Right atrium auricular region (tissue), 2 donors: ENCODE measurements around the gene RMND5A. TPM values are rescaled to one million over a fixed set of nuclear protein-coding genes. Genes with fewer than 3 reads are reported as not detected.
A peak's percentile ranks its signal among the peaks of the same experiment; 100 is the strongest.

Experiments used
- DNase-seq: peaks from one replicate; pipeline ENCODE4 v3.0.0-alpha.2; 2019; ENCODE audit warnings: low spot score
- H3K27ac ChIP-seq, 2 donors: fragments of 200-600 bp; sonication (generic); 1 replicate in 1 of 2; 2 replicates in 1 of 2; pipeline ENCODE4 v1.5.1; 2016 to 2019
- H3K27me3 ChIP-seq, 2 donors: fragments of 200-600 bp; sonication (generic); one replicate each; pipeline versions ENCODE4 v1.5.1 to v1.6.0; 2017 to 2019
- H3K36me3 ChIP-seq: fragments of 200-600 bp; sonication (generic); one replicate; pipeline ENCODE4 v1.5.1; 2016
- H3K4me1 ChIP-seq, 2 donors: fragments of 200-600 bp; sonication (generic); one replicate each; pipeline versions ENCODE4 v1.5.1 to v1.6.0; 2017 to 2019
- H3K4me3 ChIP-seq, 2 donors: fragments of 200-600 bp; sonication (generic); 1 replicate in 1 of 2; 2 replicates in 1 of 2; pipeline ENCODE4 v1.5.1; 2017 to 2019; ENCODE audit warnings: mild to moderate bottlenecking in 1 of 2, moderate library complexity in 1 of 2
- H3K9me3 ChIP-seq, 2 donors: fragments of 200-600 bp; sonication (generic); one replicate each; pipeline ENCODE4 v1.5.1; 2019
- CTCF ChIP-seq, 2 donors: fragments of 200-600 bp; sonication (generic); IDR thresholded peaks; one replicate each; pipeline ENCODE4 v1.5.1; 2019; ENCODE audit warnings: antibody characterized with exemption in 2 of 2
- total RNA-seq, 2 donors: library from RNA; depleted of rRNA; stranded (reverse); fragments of >200 nt; gene quantifications; one replicate each; pipeline ENCODE4 v1.1.0, GENCODE V29; 2016

Gene RMND5A
- total RNA-seq, 2 donors from 2014 or later = 71.0 to 76.6 TPM

GRCh38 chr2:86675104-86675503 is 45.0 kb upstream of the RMND5A start:
- Histone ChIP-seq H3K9me3 (no peaks in the 10 kb centered on the region), H3K27ac (peak overlapping the region in 1 of 2 donors; percentile 61), H3K4me3 (no peak overlapping the region), H3K36me3 (no peaks in the 10 kb centered on the region), H3K27me3 (no peaks in the 10 kb centered on the region), H3K4me1 (peaks cover 0 to 23% of the 10 kb centered on the region in 2 donors)
- no peak for TF ChIP-seq CTCF (IDR thresholded peaks at IDR 0.05)
- no peak for DNase-seq

- H3K27ac ChIP-seq = peak overlapping the region in 1 of 2 donors; percentile 61
- no peak overlapping the region for H3K4me3 ChIP-seq
- TF ChIP-seq CTCF (IDR thresholded peaks at IDR 0.05) = no peak
These were observed 44.5 kb upstream of the RMND5A start for GRCh38 chr2:86675511-86676015.

GRCh38 chr2:86677816-86678215 is 42.3 kb upstream of the RMND5A start:
- H3K27me3 ChIP-seq = no peaks in the 10 kb centered on the region
- no peak overlapping the region for H3K27ac ChIP-seq
- H3K9me3 ChIP-seq = no peaks in the 10 kb centered on the region
- H3K4me1 ChIP-seq = peaks cover 0 to 8% of the 10 kb centered on the region in 2 donors
- no peak for TF ChIP-seq CTCF (IDR thresholded peaks at IDR 0.05)
- no peak for DNase-seq
- no peak overlapping the region for H3K4me3 ChIP-seq
- no peaks in the 10 kb centered on the region for H3K36me3 ChIP-seq

More at GRCh38 chr2:86675511-86676015, 44.5 kb upstream of the RMND5A start:
- H3K4me1 ChIP-seq = peaks cover 0 to 23% of the 10 kb centered on the region in 2 donors
- no peaks in the 10 kb centered on the region for H3K36me3 ChIP-seq
- H3K9me3 ChIP-seq = no peaks in the 10 kb centered on the region
- no peak for DNase-seq
- H3K27me3 ChIP-seq = no peaks in the 10 kb centered on the region

- DNase-seq = no peak
- H3K27me3 ChIP-seq = no peaks in the 10 kb centered on the region
- no peaks in the 10 kb centered on the region for H3K9me3 ChIP-seq
- TF ChIP-seq CTCF (IDR thresholded peaks at IDR 0.05) = no peak
- H3K4me1 ChIP-seq = peaks cover 0 to 4% of the 10 kb centered on the region in 2 donors
- no peak overlapping the region for H3K4me3 ChIP-seq
- no peaks in the 10 kb centered on the region for H3K36me3 ChIP-seq
- no peak overlapping the region for H3K27ac ChIP-seq
These were observed 41.1 kb upstream of the RMND5A start for GRCh38 chr2:86679036-86679435.

GRCh38 chr2:86685351-86685750 is 34.7 kb upstream of the RMND5A start:
- TF ChIP-seq CTCF (IDR thresholded peaks at IDR 0.05) = no peak
- Histone ChIP-seq H3K4me3 (no peak overlapping the region), H3K27ac (no peak overlapping the region), H3K9me3 (no peaks in the 10 kb centered on the region), H3K36me3 (no peaks in the 10 kb centered on the region), H3K4me1 (no peaks in the 10 kb centered on the region), H3K27me3 (no peaks in the 10 kb centered on the region)
- no peak for DNase-seq

- Histone ChIP-seq H3K4me1 (no peaks in the 10 kb centered on the region), H3K27me3 (no peaks in the 10 kb centered on the region), H3K4me3 (no peak overlapping the region), H3K27ac (no peak overlapping the region), H3K36me3 (no peaks in the 10 kb centered on the region), H3K9me3 (no peaks in the 10 kb centered on the region)
- no peak for DNase-seq
- TF ChIP-seq CTCF (IDR thresholded peaks at IDR 0.05) = no peak
These were observed 33.6 kb upstream of the RMND5A start for GRCh38 chr2:86686460-86686859.
